K562 (cell line): Measurements from ENCODE around the gene S100A1.

Source experiments
- BRD4 ChIP-seq: fragments of 200-600 bp; sonication (generic); IDR thresholded peaks from 2 replicates; pipeline ENCODE4 v1.6.1; 2017; ENCODE audit warnings: inconsistent platforms
- CHD2 ChIP-seq: IDR thresholded peaks from 2 replicates; pipeline ENCODE4 v1.6.1; 2011; ENCODE audit warnings: low read depth, low read length
- PHB2 ChIP-seq: fragments of 450-650 bp; IDR thresholded peaks from 2 replicates; pipeline ENCODE4 v1.6.1; 2017; ENCODE audit warnings: low read depth
- PML ChIP-seq: IDR thresholded peaks from 2 replicates; pipeline ENCODE4 v1.6.1; 2012; ENCODE audit warnings: low read length, inconsistent platforms

DNA sequence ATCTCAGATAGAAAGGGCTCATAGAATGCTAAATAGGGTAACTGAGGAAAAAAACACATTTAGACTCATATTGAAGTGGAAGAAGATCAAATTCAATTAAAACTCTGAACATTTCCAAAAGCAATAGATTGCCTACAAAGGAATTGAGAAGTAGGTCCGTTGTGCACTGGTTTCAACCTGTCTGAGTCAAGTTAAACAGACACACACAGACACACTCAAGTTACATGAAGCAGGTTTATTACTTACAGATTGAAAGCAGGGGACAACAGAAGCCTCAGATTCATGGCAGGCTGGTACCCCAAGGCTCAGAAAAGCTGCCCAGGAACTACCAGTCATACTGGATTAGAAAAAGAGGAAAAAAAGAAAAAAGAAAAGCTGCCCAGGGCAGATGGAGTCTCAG is 41.9 kb upstream of the S100A1 start:
- no peak for TF ChIP-seq PHB2
- TF ChIP-seq CHD2: no peak
- TF ChIP-seq BRD4: no peak
- no peak for TF ChIP-seq PML
